Astrocyte (in vitro differentiated cells and primary cell): ENCODE measurements around the gene TMEM151A. TPM values are rescaled to one million over a fixed set of nuclear protein-coding genes. Genes with fewer than 3 reads are reported as not detected.

Source experiments
- DNase-seq: peaks from one replicate; pipeline ENCODE4 v3.0.0-alpha.2; 2010; ENCODE audit warnings: low read depth
- FAIRE-seq: peaks from 2 replicates; lab custom pipeline; 2011; peaks lifted over from hg19 to GRCh38; lab: Jason Lieb, UNC
- H2AFZ ChIP-seq: 2 replicates; pipeline ENCODE4 v1.6.0; 2012; ENCODE audit warnings: low read depth, low read length, inconsistent platforms
- H3K27ac ChIP-seq: 2 replicates; pipeline ENCODE4 v1.5.1; 2011; ENCODE audit warnings: low read depth, low read length, inconsistent platforms
- H3K27me3 ChIP-seq: 2 replicates; pipeline ENCODE4 v1.6.0; 2011; ENCODE audit warnings: low read length, inconsistent platforms; ENCODE audit not compliant: insufficient read depth
- H3K36me3 ChIP-seq: 2 replicates; pipeline ENCODE4 v1.5.1; 2011; ENCODE audit warnings: low read length, inconsistent platforms; ENCODE audit not compliant: insufficient read depth
- H3K4me1 ChIP-seq: 2 replicates; pipeline ENCODE4 v1.5.1; 2011; ENCODE audit warnings: low read length, inconsistent platforms; ENCODE audit not compliant: insufficient read depth
- H3K4me2 ChIP-seq: 2 replicates; pipeline ENCODE4 v1.6.0; 2012; ENCODE audit warnings: low read length, inconsistent platforms
- H3K4me3 ChIP-seq: 2 replicates; pipeline ENCODE4 v1.5.1; 2011; ENCODE audit warnings: low read depth, mild to moderate bottlenecking, low read length, inconsistent platforms; ENCODE audit not compliant: insufficient read depth
- H3K79me2 ChIP-seq: 2 replicates; pipeline ENCODE4 v1.6.0; 2012; ENCODE audit warnings: mild to moderate bottlenecking, low read length, inconsistent platforms; ENCODE audit not compliant: insufficient read depth
- H3K9ac ChIP-seq: 2 replicates; pipeline ENCODE4 v1.6.0; 2012; ENCODE audit warnings: mild to moderate bottlenecking, low read length, inconsistent platforms
- H3K9me3 ChIP-seq: 2 replicates; pipeline ENCODE4 v1.5.1; 2012; ENCODE audit warnings: low read depth, mild to moderate bottlenecking, low read length, inconsistent platforms; ENCODE audit not compliant: insufficient read depth
- H4K20me1 ChIP-seq: 2 replicates; pipeline ENCODE4 v1.6.0; 2012; ENCODE audit warnings: low read length, inconsistent platforms; ENCODE audit not compliant: insufficient read depth
- H3K27ac Mint-ChIP-seq: one replicate; pipeline ENCODE4 v1.8.0; 2021; ENCODE audit warnings: mild to moderate bottlenecking, mixed read lengths; ENCODE audit not compliant: unreplicated experiment
- H3K27me3 Mint-ChIP-seq: one replicate; pipeline ENCODE4 v1.8.0; 2021; ENCODE audit warnings: low read depth, mixed read lengths; ENCODE audit not compliant: unreplicated experiment
- H3K36me3 Mint-ChIP-seq: one replicate; pipeline ENCODE4 v1.8.0; 2021; ENCODE audit warnings: low read depth, mixed read lengths; ENCODE audit not compliant: unreplicated experiment
- H3K4me1 Mint-ChIP-seq: one replicate; pipeline ENCODE4 v1.8.0; 2021; ENCODE audit warnings: low read depth, mixed read lengths; ENCODE audit not compliant: unreplicated experiment
- H3K4me3 Mint-ChIP-seq: one replicate; pipeline ENCODE4 v1.8.0; 2021; ENCODE audit warnings: mild to moderate bottlenecking, moderate library complexity, mixed read lengths; ENCODE audit not compliant: unreplicated experiment
- H3K9me3 Mint-ChIP-seq: one replicate; pipeline ENCODE4 v1.8.0; 2021; ENCODE audit warnings: mild to moderate bottlenecking, mixed read lengths; ENCODE audit not compliant: unreplicated experiment
- EZH2 ChIP-seq: IDR thresholded peaks from 2 replicates; pipeline ENCODE4 v1.6.1; 2012; ENCODE audit warnings: mild to moderate bottlenecking, low read length, inconsistent platforms; ENCODE audit not compliant: insufficient read depth
- total RNA-seq: library from RNA; stranded (reverse); gene quantifications from 2 replicates; pipeline ENCODE4 v1.2.1, GENCODE V29; 2021
- TF ChIP-seq, protein P1 (sequence below): IDR thresholded peaks from 2 replicates; pipeline ENCODE4 v1.5.1; 2011; ENCODE audit warnings: low read depth, mild to moderate bottlenecking, inconsistent platforms, low read length, moderate library complexity; ENCODE audit not compliant: insufficient read depth

Gene TMEM151A
- total RNA-seq, 1 donor from 2014 or later = 2.0 TPM

DNA sequence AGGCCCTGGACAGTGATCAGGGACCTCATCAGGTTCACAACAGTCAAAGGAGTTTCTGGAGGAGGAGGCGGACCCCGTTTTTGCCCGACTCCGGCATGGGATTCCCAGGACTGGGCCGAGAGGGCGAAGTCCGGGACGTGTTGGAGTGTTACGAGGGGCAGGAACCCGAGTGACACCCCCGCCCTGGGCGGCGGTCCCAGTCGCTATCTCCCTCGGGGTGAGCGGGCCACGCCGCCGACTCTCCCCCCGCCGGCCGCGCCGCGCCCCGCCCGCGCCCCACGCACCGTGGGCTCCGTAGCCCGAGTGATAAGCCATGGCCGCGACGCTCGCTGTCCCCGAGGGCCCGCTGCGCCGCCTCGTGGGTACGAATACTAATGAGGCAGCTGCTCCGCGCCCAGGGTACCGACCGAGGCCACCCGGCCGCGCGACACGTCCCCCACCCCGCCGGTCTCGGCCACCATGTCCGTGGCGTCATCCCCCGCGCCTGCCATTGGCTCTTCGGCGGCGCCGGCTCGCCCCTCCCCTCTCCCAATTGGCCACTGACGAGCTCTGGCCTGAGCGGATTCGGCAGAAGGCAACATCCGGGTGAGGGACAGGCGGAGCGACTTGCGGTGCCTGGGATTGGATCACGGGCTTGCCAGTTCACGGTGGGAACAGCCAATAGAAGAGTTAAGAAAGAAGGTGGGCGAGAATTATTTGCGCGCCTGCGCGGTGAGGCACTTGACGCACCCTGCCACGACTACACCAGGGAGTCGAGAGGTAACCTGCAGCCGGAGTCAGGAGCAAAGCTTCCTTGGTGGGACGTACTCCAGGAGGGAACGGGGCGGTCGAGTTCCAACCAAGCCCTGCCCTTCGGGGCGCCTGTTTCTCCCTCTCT, 2.8 kb upstream of the TMEM151A start, which contains the start of gene YIF1A:
Gene YIF1A (minus strand): TSS at position 473 of the 877 bp plus-strand sequence. CDS start 158 bp downstream, at position 315.
- H4K20me1 ChIP-seq = peaks cover 32% of the 10 kb centered on the region
- peaks cover 21% of the 10 kb centered on the region for H3K27me3 ChIP-seq
- TF ChIP-seq, protein P1, sequence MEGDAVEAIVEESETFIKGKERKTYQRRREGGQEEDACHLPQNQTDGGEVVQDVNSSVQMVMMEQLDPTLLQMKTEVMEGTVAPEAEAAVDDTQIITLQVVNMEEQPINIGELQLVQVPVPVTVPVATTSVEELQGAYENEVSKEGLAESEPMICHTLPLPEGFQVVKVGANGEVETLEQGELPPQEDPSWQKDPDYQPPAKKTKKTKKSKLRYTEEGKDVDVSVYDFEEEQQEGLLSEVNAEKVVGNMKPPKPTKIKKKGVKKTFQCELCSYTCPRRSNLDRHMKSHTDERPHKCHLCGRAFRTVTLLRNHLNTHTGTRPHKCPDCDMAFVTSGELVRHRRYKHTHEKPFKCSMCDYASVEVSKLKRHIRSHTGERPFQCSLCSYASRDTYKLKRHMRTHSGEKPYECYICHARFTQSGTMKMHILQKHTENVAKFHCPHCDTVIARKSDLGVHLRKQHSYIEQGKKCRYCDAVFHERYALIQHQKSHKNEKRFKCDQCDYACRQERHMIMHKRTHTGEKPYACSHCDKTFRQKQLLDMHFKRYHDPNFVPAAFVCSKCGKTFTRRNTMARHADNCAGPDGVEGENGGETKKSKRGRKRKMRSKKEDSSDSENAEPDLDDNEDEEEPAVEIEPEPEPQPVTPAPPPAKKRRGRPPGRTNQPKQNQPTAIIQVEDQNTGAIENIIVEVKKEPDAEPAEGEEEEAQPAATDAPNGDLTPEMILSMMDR = no peak
- no peak for TF ChIP-seq EZH2
- DNase-seq (peak; percentile 99), FAIRE-seq (peak; percentile 96)
- peak within 1 kb of the TSS; percentile 97 for H3K27ac ChIP-seq
- Mint-ChIP-seq H3K36me3 (peaks cover 6% of the 10 kb centered on the region), H3K27ac (peak within 1 kb of the TSS; percentile 97), H3K9me3 (no peaks in the 10 kb centered on the region), H3K4me1 (peaks cover 16% of the 10 kb centered on the region), H3K4me3 (peak within 1 kb of the TSS; percentile 90), H3K27me3 (peaks cover 22% of the 10 kb centered on the region)
- H3K4me3 ChIP-seq = peak within 1 kb of the TSS; percentile 89
- peaks cover 42% of the 10 kb centered on the region for H3K79me2 ChIP-seq
- peaks cover 22% of the 10 kb centered on the region for H3K4me1 ChIP-seq
- H3K9me3 ChIP-seq = no peaks in the 10 kb centered on the region
- H3K36me3 ChIP-seq = peaks cover 7% of the 10 kb centered on the region
- peak within 1 kb of the TSS; percentile 69 for H2AFZ ChIP-seq
- peak within 1 kb of the TSS; percentile 98 for H3K4me2 ChIP-seq
- peak within 1 kb of the TSS; percentile 94 for H3K9ac ChIP-seq

GRCh38 chr11:66289548-66290329, 2.0 kb upstream of the TMEM151A start:
- FAIRE-seq (no peak), DNase-seq (no peak)
- H3K27ac ChIP-seq = peak overlapping the region; percentile 97
- peaks cover 7% of the 10 kb centered on the region for H3K36me3 ChIP-seq
- H3K9ac ChIP-seq = peak overlapping the region; percentile 94
- H3K4me1 ChIP-seq = peaks cover 22% of the 10 kb centered on the region
- H3K4me3 ChIP-seq = peak overlapping the region; percentile 73
- Mint-ChIP-seq H3K4me3 (peak overlapping the region; percentile 90), H3K9me3 (no peaks in the 10 kb centered on the region), H3K36me3 (peaks cover 6% of the 10 kb centered on the region), H3K27me3 (peaks cover 22% of the 10 kb centered on the region), H3K27ac (peak overlapping the region; percentile 97), H3K4me1 (peaks cover 16% of the 10 kb centered on the region)
- H4K20me1 ChIP-seq = peaks cover 24% of the 10 kb centered on the region
- no peaks in the 10 kb centered on the region for H3K9me3 ChIP-seq
- peaks cover 22% of the 10 kb centered on the region for H3K27me3 ChIP-seq
- peak overlapping the region; percentile 69 for H2AFZ ChIP-seq
- TF ChIP-seq, protein P1 = no peak
- TF ChIP-seq EZH2 = no peak
- H3K79me2 ChIP-seq = peaks cover 39% of the 10 kb centered on the region
- H3K4me2 ChIP-seq = peak overlapping the region; percentile 87
